ENCODE measurements around the gene BMP8B. TPM values are rescaled to one million over a fixed set of nuclear protein-coding genes. Genes with fewer than 3 reads are reported as not detected.
A peak's percentile ranks its signal among the peaks of the same experiment; 100 is the strongest.

Gene BMP8B
- polyA plus RNA-seq, 3 donors: 0.14 to 1.3 (median 0.24) TPM

- H3K79me2 ChIP-seq (ENCODE audit: insufficient read depth, low read length): no peaks in the 10 kb centered on the region
- H3K9me3 Mint-ChIP-seq: peaks cover 3 to 9% (median 6%) of the 10 kb centered on the region in 7 donors
- no peaks in the 10 kb centered on the region for H3K4me1 ChIP-seq (ENCODE audit: control insufficient read depth in 1 of 2, insufficient read depth in 2 of 2, low read length in 2 of 2)
- H4K20me1 ChIP-seq (ENCODE audit: insufficient read depth, low read length): no peaks in the 10 kb centered on the region
- no CpG with 5 or more reads among the region's 3 CpGs for WGBS (ENCODE audit: insufficient coverage)
- peaks cover 0 to 6% of the 10 kb centered on the region in 2 donors for H3K36me3 Mint-ChIP-seq
- peak overlapping the region in 1 of 2 donors; percentile 47 for H3K4me3 Mint-ChIP-seq
- H2AFZ ChIP-seq (ENCODE audit: insufficient read depth, low read depth, low read length, poor library complexity, severe bottlenecking): no peak overlapping the region
- no peak for DNase-seq
- intact Hi-C loops (cut with micrococcal nuclease): loop anchor here in 1 of 2 donors (10.0 kb wide), 1 partner anchor 52 kb away; the partner anchor contains the start of gene BMP8B
- no peak overlapping the region for H3K4me2 ChIP-seq (replicated peaks; ENCODE audit: extremely low read depth, low read length, poor library complexity, severe bottlenecking)
- no peak for TF ChIP-seq CTCF (IDR thresholded peaks at IDR 0.05)
- H3K4me3 ChIP-seq (replicated peaks in 1 of 3; ENCODE audit: low read depth in 2 of 3, low read length in 3 of 3): no peak overlapping the region
- H3K9ac ChIP-seq (ENCODE audit: insufficient read depth, low read length, poor library complexity, severe bottlenecking): no peak overlapping the region
- no peak overlapping the region for H3K27ac Mint-ChIP-seq
- H3K27ac ChIP-seq (ENCODE audit: low read depth in 1 of 2, low read length in 2 of 2): no peak overlapping the region
- peaks cover 9 to 53% of the 10 kb centered on the region in 2 donors for H3K27me3 ChIP-seq (ENCODE audit: control insufficient read depth in 2 of 2, insufficient read depth in 2 of 2, low read length in 2 of 2)
- H3K9me3 ChIP-seq (replicated peaks in 1 of 2; ENCODE audit: control insufficient read depth in 1 of 2, insufficient read depth in 1 of 2, low read length in 2 of 2): peaks cover 0 to 5% of the 10 kb centered on the region in 2 donors
- H3K27me3 Mint-ChIP-seq (ENCODE audit: low read depth in 3 of 3): peaks cover 46 to 71% (median 52%) of the 10 kb centered on the region in 3 donors
- H3K36me3 ChIP-seq (replicated peaks in 1 of 2; ENCODE audit: control insufficient read depth in 1 of 2, insufficient read depth in 2 of 2, low read length in 2 of 2): no peaks in the 10 kb centered on the region
- peaks cover 12% of the 10 kb centered on the region for H3K4me1 Mint-ChIP-seq
Measured at GRCh38 chr1:39732730-39733129, 55.9 kb downstream of the BMP8B start.

- peaks cover 68 to 88% (median 69%) of the 10 kb centered on the region in 3 donors for H3K27me3 Mint-ChIP-seq (ENCODE audit: low read depth in 3 of 3)
- H3K9me3 Mint-ChIP-seq: peaks cover 0 to 8% (median 5%) of the 10 kb centered on the region in 7 donors
- 14% methylated on average over 1 of the region's 4 CpGs for WGBS (ENCODE audit: insufficient coverage)
- H3K4me2 ChIP-seq (replicated peaks; ENCODE audit: extremely low read depth, low read length, poor library complexity, severe bottlenecking): no peak overlapping the region
- H3K4me1 Mint-ChIP-seq: peaks cover 17% of the 10 kb centered on the region
- H4K20me1 ChIP-seq (ENCODE audit: insufficient read depth, low read length): no peaks in the 10 kb centered on the region
- H3K4me3 Mint-ChIP-seq: peak overlapping the region in 1 of 2 donors; percentile 6
- no peak overlapping the region for H3K4me3 ChIP-seq (replicated peaks in 1 of 3; ENCODE audit: low read depth in 2 of 3, low read length in 3 of 3)
- H3K36me3 ChIP-seq (replicated peaks in 1 of 2; ENCODE audit: control insufficient read depth in 1 of 2, insufficient read depth in 2 of 2, low read length in 2 of 2): no peaks in the 10 kb centered on the region
- H3K27me3 ChIP-seq (ENCODE audit: control insufficient read depth in 2 of 2, insufficient read depth in 2 of 2, low read length in 2 of 2): peaks cover 27 to 74% of the 10 kb centered on the region in 2 donors
- TF ChIP-seq CTCF (IDR thresholded peaks at IDR 0.05): no peak
- no peaks in the 10 kb centered on the region for H3K79me2 ChIP-seq (ENCODE audit: insufficient read depth, low read length)
- no peak overlapping the region for H3K27ac Mint-ChIP-seq
- H3K27ac ChIP-seq (ENCODE audit: low read depth in 1 of 2, low read length in 2 of 2): no peak overlapping the region
- intact Hi-C loops (cut with micrococcal nuclease): loop anchor here in 1 of 2 donors (10.0 kb wide), 1 partner anchor 55 kb away; the partner anchor contains the start of gene BMP8B
- peaks cover 0 to 10% of the 10 kb centered on the region in 2 donors for H3K9me3 ChIP-seq (replicated peaks in 1 of 2; ENCODE audit: control insufficient read depth in 1 of 2, insufficient read depth in 1 of 2, low read length in 2 of 2)
- H3K4me1 ChIP-seq (ENCODE audit: control insufficient read depth in 1 of 2, insufficient read depth in 2 of 2, low read length in 2 of 2): no peaks in the 10 kb centered on the region
- H3K9ac ChIP-seq (ENCODE audit: insufficient read depth, low read length, poor library complexity, severe bottlenecking): no peak overlapping the region
- no peak overlapping the region for H2AFZ ChIP-seq (ENCODE audit: insufficient read depth, low read depth, low read length, poor library complexity, severe bottlenecking)
- H3K36me3 Mint-ChIP-seq: peaks cover 0 to 6% of the 10 kb centered on the region in 2 donors
- DNase-seq: no peak
Measured at GRCh38 chr1:39729842-39730241, 58.8 kb downstream of the BMP8B start.

Data from CD14-positive monocyte (primary cell).